Progenitor cell of endocrine pancreas (in vitro differentiated cells): ENCODE results near the gene SPSB1. TPM values are rescaled to one million over a fixed set of nuclear protein-coding genes. Genes with fewer than 3 reads are reported as not detected.

ENCODE experiments used
- DNase-seq: peaks from one replicate; pipeline ENCODE4 v3.0.0; 2021; ENCODE audit warnings: low spot score; ENCODE audit not compliant: unreplicated experiment
- H3K27ac Mint-ChIP-seq: 2 replicates; pipeline ENCODE4 v1.8.0; 2021; ENCODE audit warnings: mild to moderate bottlenecking, moderate library complexity, mixed read lengths
- H3K27me3 Mint-ChIP-seq: 2 replicates; pipeline ENCODE4 v1.8.0; 2021; ENCODE audit warnings: mixed read lengths
- H3K36me3 Mint-ChIP-seq: 2 replicates; pipeline ENCODE4 v1.8.0; 2022; ENCODE audit warnings: mixed read lengths; ENCODE audit not compliant: insufficient read depth
- H3K4me1 Mint-ChIP-seq: 2 replicates; pipeline ENCODE4 v1.8.0; 2021; ENCODE audit warnings: low read depth, mixed read lengths
- H3K4me3 Mint-ChIP-seq: 2 replicates; pipeline ENCODE4 v1.8.0; 2021; ENCODE audit warnings: low read depth, mild to moderate bottlenecking, moderate library complexity, mixed read lengths
- H3K9me3 Mint-ChIP-seq: 2 replicates; pipeline ENCODE4 v1.8.0; 2021; ENCODE audit warnings: low read depth, mixed read lengths
- total RNA-seq: library from RNA; stranded (reverse); gene quantifications from 2 replicates; pipeline ENCODE4 v1.2.1, GENCODE V29; 2021
- TF ChIP-seq, protein P1 (sequence below): fragments of 200-600 bp; sonication (generic); IDR thresholded peaks from one replicate; pipeline ENCODE4 v1.5.0; 2021; ENCODE audit warnings: antibody characterized with exemption, mild to moderate bottlenecking; ENCODE audit not compliant: unreplicated experiment

The SPSB1 gene
- total RNA-seq, 1 donor from 2014 or later = 6.6 TPM

DNA sequence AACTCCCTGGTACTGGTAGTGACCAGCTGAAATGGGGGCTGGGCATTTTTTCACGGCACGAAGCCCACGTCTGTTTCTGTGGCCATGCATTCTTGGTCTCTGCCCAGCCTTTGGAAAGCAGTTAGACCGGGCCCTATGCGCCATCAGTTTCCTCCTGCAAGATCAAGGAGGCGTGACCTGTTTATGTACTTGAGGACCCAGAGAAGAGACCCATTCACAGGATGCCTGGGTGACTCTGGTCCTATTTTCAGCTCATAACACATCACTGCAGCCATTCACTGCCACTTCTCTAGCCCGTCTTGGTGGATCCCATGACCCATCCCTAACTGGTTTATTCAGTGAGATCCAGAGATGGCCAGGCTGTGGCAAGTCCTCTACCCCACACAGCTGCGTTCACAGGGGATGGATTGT, 70.4 kb downstream of the SPSB1 start:
- no peak for DNase-seq
- peaks cover 4% of the 10 kb centered on the region for H3K36me3 Mint-ChIP-seq
- TF ChIP-seq, protein P1, sequence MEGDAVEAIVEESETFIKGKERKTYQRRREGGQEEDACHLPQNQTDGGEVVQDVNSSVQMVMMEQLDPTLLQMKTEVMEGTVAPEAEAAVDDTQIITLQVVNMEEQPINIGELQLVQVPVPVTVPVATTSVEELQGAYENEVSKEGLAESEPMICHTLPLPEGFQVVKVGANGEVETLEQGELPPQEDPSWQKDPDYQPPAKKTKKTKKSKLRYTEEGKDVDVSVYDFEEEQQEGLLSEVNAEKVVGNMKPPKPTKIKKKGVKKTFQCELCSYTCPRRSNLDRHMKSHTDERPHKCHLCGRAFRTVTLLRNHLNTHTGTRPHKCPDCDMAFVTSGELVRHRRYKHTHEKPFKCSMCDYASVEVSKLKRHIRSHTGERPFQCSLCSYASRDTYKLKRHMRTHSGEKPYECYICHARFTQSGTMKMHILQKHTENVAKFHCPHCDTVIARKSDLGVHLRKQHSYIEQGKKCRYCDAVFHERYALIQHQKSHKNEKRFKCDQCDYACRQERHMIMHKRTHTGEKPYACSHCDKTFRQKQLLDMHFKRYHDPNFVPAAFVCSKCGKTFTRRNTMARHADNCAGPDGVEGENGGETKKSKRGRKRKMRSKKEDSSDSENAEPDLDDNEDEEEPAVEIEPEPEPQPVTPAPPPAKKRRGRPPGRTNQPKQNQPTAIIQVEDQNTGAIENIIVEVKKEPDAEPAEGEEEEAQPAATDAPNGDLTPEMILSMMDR = no peak
- H3K27me3 Mint-ChIP-seq = no peaks in the 10 kb centered on the region
- no peak overlapping the region for H3K27ac Mint-ChIP-seq
- no peak overlapping the region for H3K4me3 Mint-ChIP-seq
- no peaks in the 10 kb centered on the region for H3K9me3 Mint-ChIP-seq
- no peaks in the 10 kb centered on the region for H3K4me1 Mint-ChIP-seq

DNA sequence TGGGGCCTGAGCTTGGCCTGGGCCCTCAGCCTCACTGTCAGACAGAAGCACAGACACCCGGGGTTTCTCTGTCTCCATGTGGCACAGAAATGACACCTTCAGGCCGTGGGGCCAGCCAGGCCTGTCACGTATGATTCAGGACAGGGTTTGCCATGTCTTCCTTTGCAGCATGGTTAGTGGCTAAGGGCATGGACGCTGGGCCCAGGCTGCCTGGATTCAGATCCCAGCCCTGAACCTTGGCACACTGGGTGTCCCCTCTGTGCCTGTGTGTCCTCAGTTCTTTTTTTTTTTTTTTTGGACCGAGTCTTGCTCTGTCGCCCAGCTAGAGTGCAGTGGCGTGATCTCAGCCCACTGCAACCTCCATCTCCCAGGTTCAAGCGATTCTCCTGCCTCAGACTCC, 73.6 kb downstream of the SPSB1 start:
- TF ChIP-seq, protein P1 = no peak
- peaks cover 10% of the 10 kb centered on the region for H3K4me1 Mint-ChIP-seq
- no peaks in the 10 kb centered on the region for H3K36me3 Mint-ChIP-seq
- H3K27me3 Mint-ChIP-seq = no peaks in the 10 kb centered on the region
- no peak overlapping the region for H3K27ac Mint-ChIP-seq
- no peak overlapping the region for H3K4me3 Mint-ChIP-seq
- H3K9me3 Mint-ChIP-seq = no peaks in the 10 kb centered on the region
- DNase-seq = no peak

DNA sequence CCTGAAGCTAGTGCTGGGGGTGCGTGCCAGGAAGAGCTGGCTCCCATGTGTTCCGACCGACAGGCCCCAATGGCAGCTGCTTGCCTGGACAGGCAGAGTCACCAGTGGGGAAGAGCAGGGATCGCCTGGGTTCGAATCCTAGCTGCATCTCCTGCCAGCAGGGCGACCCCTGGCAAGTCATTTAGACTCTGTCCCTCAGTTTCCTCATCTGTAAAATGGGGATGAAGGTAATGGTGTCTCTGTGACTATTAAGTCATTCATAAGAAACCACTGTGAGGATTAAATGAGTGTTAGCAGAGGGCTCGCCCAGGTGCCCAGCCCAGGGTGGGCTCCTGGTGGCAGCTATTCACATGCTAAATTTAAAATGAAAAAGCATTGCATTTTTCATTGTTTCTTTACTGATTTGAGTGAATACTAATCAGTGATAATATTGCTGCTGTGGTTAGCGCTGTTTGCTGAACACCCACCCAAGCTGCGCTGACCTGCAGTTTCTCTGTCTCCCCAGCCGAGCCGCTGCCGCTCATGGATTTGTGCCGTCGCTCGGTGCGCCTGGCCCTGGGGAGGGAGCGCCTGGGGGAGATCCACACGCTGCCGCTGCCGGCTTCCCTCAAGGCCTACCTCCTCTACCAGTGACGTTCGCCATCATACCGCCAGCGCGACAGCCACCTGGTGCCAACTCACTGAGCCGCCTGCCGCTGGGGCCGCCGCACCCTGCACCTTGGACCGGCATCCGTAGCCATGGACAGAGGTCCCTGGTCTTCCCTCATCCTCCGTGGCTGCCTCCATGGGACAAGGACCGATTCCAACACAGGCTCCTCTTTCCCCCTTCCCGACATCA, 74.5 kb downstream of the SPSB1 start:
- H3K9me3 Mint-ChIP-seq = no peaks in the 10 kb centered on the region

DNA sequence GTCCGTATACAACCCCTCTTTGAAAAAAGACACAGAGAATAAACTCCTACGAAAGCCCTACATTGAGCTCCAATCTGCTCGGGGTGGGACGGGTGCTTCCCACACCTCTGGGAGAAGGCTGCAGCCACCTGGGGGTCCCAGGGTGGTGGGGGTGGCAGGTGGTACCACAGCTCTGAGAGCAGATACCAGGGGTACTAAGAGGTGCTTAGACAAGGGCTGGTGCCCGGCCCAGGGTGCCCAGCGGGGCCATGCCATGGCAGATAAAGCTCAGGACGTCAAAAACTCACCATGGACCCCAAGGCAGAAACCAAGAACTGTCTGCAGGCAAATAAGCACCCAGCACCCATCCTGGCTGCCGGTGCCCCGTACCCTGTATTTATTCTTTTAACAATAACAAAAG, 75.1 kb downstream of the SPSB1 start:
- no peak for DNase-seq
- Mint-ChIP-seq H3K4me1 (peaks cover 22% of the 10 kb centered on the region), H3K36me3 (no peaks in the 10 kb centered on the region), H3K27ac (no peak overlapping the region), H3K27me3 (no peaks in the 10 kb centered on the region), H3K9me3 (no peaks in the 10 kb centered on the region), H3K4me3 (no peak overlapping the region)
- TF ChIP-seq, protein P1 = no peak

More for the DNA sequence above, 74.5 kb downstream of the SPSB1 start:
- Mint-ChIP-seq H3K4me3 (no peak overlapping the region), H3K27ac (no peak overlapping the region), H3K36me3 (no peaks in the 10 kb centered on the region), H3K27me3 (no peaks in the 10 kb centered on the region), H3K4me1 (peaks cover 19% of the 10 kb centered on the region)
- DNase-seq = no peak
- TF ChIP-seq, protein P1 = no peak

DNA sequence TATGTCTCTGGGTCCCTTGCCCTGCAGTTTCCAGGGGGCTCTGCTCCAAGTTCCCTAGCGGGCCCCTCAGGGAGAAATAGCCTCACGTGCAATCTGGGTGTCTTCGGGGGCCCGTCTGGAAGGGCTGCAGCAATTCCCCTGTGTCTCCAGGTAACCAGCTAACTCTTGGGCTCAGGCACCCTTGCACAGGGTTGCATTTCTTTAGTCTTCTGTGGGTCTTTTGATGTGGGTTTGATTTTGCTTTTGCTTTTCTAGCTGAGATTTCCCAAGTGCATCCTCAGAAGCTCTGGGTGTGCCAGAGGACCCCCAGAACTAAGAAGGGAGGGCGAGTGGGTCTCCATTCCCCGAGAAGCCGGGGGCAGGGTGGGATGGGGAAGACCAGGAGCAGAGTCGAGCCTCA, 75.7 kb downstream of the SPSB1 start:
- Mint-ChIP-seq H3K4me1 (peaks cover 23% of the 10 kb centered on the region), H3K4me3 (no peak overlapping the region), H3K9me3 (no peaks in the 10 kb centered on the region), H3K27me3 (no peaks in the 10 kb centered on the region), H3K27ac (no peak overlapping the region), H3K36me3 (no peaks in the 10 kb centered on the region)
- DNase-seq = no peak
- TF ChIP-seq, protein P1 = no peak
